ENCODE results near the gene ADARB2. TPM values are rescaled to one million over a fixed set of nuclear protein-coding genes. Genes with fewer than 3 reads are reported as not detected.

The ADARB2 gene
- total RNA-seq, 1 donor from 2014 or later, result not detected

- no peaks in the 10 kb centered on the region for H3K4me1 ChIP-seq
- no peak for TF ChIP-seq CTCF (IDR thresholded peaks at IDR 0.05)
- intact Hi-C loops (cut with DNase I), result no loop called here
- peak in 1 of 2 donors; percentile 15 for DNase-seq (ENCODE audit: low spot score in 2 of 2)
- no peak overlapping the region for H3K4me3 ChIP-seq
- H3K27ac ChIP-seq, result no peak overlapping the region
- H3K9me3 ChIP-seq, result no peaks in the 10 kb centered on the region
- no peaks in the 10 kb centered on the region for H3K36me3 ChIP-seq
- no peaks in the 10 kb centered on the region for H3K27me3 ChIP-seq
Observed at GRCh38 chr10:1373287-1373686, 364.0 kb downstream of the ADARB2 start.

- Histone ChIP-seq H3K4me3 (no peak overlapping the region), H3K36me3 (no peaks in the 10 kb centered on the region), H3K4me1 (no peaks in the 10 kb centered on the region), H3K9me3 (no peaks in the 10 kb centered on the region), H3K27ac (no peak overlapping the region), H3K27me3 (no peaks in the 10 kb centered on the region)
- DNase-seq (ENCODE audit: low spot score in 2 of 2), result peak in 1 of 2 donors; percentile 12
- intact Hi-C loops (cut with DNase I), result no loop called here
- no peak for TF ChIP-seq CTCF (IDR thresholded peaks at IDR 0.05)
Observed at GRCh38 chr10:1372212-1372611, 365.1 kb downstream of the ADARB2 start.

GRCh38 chr10:1370298-1370697 lies 367.0 kb downstream of the ADARB2 start:
- Histone ChIP-seq H3K36me3 (no peaks in the 10 kb centered on the region), H3K4me1 (no peaks in the 10 kb centered on the region), H3K27ac (no peak overlapping the region), H3K27me3 (no peaks in the 10 kb centered on the region), H3K4me3 (no peak overlapping the region), H3K9me3 (no peaks in the 10 kb centered on the region)
- no peak for DNase-seq (ENCODE audit: low spot score in 2 of 2)
- no peak for TF ChIP-seq CTCF (IDR thresholded peaks at IDR 0.05)
- intact Hi-C loops (cut with DNase I), result no loop called here

GRCh38 chr10:1369665-1370064 lies 367.7 kb downstream of the ADARB2 start:
- Histone ChIP-seq H3K27me3 (no peaks in the 10 kb centered on the region), H3K9me3 (no peaks in the 10 kb centered on the region), H3K27ac (no peak overlapping the region), H3K4me1 (no peaks in the 10 kb centered on the region), H3K36me3 (no peaks in the 10 kb centered on the region), H3K4me3 (no peak overlapping the region)
- peak in 1 of 2 donors; percentile 30 for DNase-seq (ENCODE audit: low spot score in 2 of 2)
- intact Hi-C loops (cut with DNase I), result no loop called here
- TF ChIP-seq CTCF (IDR thresholded peaks at IDR 0.05), result no peak

GRCh38 chr10:1369197-1369596 lies 368.1 kb downstream of the ADARB2 start:
- no peak overlapping the region for H3K4me3 ChIP-seq
- no peaks in the 10 kb centered on the region for H3K4me1 ChIP-seq
- H3K9me3 ChIP-seq, result no peaks in the 10 kb centered on the region
- no peak for TF ChIP-seq CTCF (IDR thresholded peaks at IDR 0.05)
- peak in 1 of 2 donors; percentile 37 for DNase-seq (ENCODE audit: low spot score in 2 of 2)
- intact Hi-C loops (cut with DNase I), result no loop called here
- no peak overlapping the region for H3K27ac ChIP-seq
- H3K27me3 ChIP-seq, result no peaks in the 10 kb centered on the region
- no peaks in the 10 kb centered on the region for H3K36me3 ChIP-seq

GRCh38 chr10:1368842-1369171 lies 368.5 kb downstream of the ADARB2 start:
- H3K9me3 ChIP-seq, result no peaks in the 10 kb centered on the region
- H3K36me3 ChIP-seq, result no peaks in the 10 kb centered on the region
- peak in 2 of 3 experiments; percentile 5 to 28 for TF ChIP-seq CTCF (IDR thresholded peaks at IDR 0.05)
- H3K27me3 ChIP-seq, result no peaks in the 10 kb centered on the region
- DNase-seq (ENCODE audit: low spot score in 2 of 2), result peak in 1 of 2 donors; percentile 44
- H3K4me3 ChIP-seq, result no peak overlapping the region
- intact Hi-C loops (cut with DNase I), result no loop called here
- H3K4me1 ChIP-seq, result no peaks in the 10 kb centered on the region
- no peak overlapping the region for H3K27ac ChIP-seq

All from ascending aorta (tissue), 2 donors.